Sigmoid colon (tissue), 4 donors: ENCODE results near the gene TAF1.

Source experiments
- EP300 ChIP-seq, 4 donors: sonication (generic); formaldehyde crosslinking; IDR thresholded peaks; one replicate each; pipeline ENCODE4 v1.6.1; 2017; ENCODE audit warnings: antibody characterized with exemption in 4 of 4
- POLR2A ChIP-seq, 2 donors: fragments of 450-650 bp; IDR thresholded peaks; one replicate each; pipeline ENCODE4 v1.6.1; 2016; ENCODE audit warnings: antibody characterized with exemption in 2 of 2, mild to moderate bottlenecking in 2 of 2, moderate library complexity in 2 of 2
- TF ChIP-seq, protein P1 (sequence below), 4 experiments: fragments of 450-650 bp in 3 of 4; fragments of 200-600 bp in 1 of 4; IDR thresholded peaks; one replicate each; pipeline ENCODE4 v1.5.1; 2016 to 2019; ENCODE audit warnings: antibody characterized with exemption in 4 of 4, mild to moderate bottlenecking in 3 of 4, moderate library complexity in 2 of 4

- TF ChIP-seq, protein P1, sequence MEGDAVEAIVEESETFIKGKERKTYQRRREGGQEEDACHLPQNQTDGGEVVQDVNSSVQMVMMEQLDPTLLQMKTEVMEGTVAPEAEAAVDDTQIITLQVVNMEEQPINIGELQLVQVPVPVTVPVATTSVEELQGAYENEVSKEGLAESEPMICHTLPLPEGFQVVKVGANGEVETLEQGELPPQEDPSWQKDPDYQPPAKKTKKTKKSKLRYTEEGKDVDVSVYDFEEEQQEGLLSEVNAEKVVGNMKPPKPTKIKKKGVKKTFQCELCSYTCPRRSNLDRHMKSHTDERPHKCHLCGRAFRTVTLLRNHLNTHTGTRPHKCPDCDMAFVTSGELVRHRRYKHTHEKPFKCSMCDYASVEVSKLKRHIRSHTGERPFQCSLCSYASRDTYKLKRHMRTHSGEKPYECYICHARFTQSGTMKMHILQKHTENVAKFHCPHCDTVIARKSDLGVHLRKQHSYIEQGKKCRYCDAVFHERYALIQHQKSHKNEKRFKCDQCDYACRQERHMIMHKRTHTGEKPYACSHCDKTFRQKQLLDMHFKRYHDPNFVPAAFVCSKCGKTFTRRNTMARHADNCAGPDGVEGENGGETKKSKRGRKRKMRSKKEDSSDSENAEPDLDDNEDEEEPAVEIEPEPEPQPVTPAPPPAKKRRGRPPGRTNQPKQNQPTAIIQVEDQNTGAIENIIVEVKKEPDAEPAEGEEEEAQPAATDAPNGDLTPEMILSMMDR (IDR thresholded peaks at IDR 0.05), result no peak
- TF ChIP-seq EP300 (IDR thresholded peaks at IDR 0.05), result no peak
- TF ChIP-seq POLR2A (IDR thresholded peaks at IDR 0.05), result no peak
Observed at GRCh38 chrX:71321731-71322130, 44.4 kb upstream of the TAF1 start.
